IPS DF 19.7 (cell line): ENCODE measurements around the gene SLC45A3.

ENCODE experiments used
- DNase-seq: peaks from one replicate; pipeline ENCODE4 v3.0.0-alpha.2; 2013; ENCODE audit warnings: low read depth, low spot score

The SLC45A3 gene

GRCh38 chr1:205700865-205701401 lies 20.6 kb upstream of the SLC45A3 start:
- no peak for DNase-seq

DNA sequence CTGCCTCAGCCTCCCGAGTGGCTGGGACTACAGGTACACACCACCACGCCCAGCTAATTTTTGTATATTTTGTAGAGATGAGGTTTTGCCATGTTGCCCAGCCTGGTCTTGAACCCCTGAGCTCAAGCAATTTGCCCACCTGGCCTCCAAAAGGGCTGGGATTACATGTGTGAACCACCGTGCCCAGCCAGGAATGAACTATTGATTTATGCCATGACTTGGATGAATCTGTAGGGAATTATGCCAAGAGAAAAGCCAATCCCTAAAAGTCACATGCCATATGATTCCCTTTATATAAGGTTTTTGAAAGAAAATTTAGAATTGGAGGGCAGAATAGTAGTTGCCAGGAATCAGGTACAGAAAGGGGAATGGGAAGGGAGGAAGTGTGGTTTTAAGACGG lies 19.1 kb upstream of the SLC45A3 start:
- no peak for DNase-seq

DNA sequence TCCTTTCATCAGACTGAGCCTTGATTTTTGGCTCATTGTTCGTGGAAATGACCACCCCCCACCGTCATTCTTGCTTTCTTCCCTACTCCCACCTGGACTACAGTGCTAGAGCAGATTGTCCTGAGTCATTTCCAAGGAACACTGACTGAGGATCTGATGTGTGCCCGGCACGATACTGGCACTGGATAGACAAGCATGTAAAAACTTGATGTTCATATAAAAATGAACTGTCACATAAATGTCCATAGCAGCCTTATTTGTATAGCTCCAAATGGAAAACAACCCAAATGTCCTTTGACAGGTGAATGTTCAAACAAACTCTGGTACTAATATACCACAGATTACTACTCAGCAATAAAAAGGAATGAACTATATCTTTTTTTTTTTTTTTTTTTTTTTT lies 18.6 kb upstream of the SLC45A3 start:
- no peak for DNase-seq

- DNase-seq = no peak
Observed at GRCh38 chr1:205693421-205693991, 13.2 kb upstream of the SLC45A3 start.

- DNase-seq = no peak
Observed at GRCh38 chr1:205692423-205692822, 12.1 kb upstream of the SLC45A3 start.

DNA sequence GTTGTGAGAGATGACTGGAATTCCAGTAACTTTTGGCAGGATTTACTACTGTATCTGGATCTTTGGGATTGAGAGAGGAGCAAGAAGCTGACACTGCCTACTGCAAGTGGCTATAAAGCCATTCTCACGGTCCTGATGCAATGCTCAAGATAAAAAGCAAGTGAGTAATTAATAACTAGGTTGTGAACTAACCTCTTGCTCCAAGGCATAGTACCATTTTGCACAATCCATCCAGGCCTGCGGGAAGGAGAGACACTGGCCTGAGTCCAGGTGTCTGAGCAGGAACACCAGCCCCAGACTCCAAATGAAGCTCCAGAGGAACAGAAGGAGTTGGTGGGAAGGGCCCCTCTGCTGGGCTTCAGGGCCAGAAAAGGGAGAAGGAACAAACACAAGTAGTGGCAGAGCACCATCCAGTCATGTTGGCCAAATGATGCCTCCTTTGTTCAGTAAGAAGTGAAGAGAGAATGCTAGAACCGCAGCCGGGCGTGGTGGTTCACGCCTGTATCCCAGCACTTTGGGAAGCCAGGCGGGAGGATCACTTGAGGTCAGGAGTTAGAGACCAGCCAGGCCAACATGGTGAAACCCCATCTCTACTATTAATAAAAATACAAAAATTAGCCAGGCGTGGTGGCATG lies 9.9 kb upstream of the SLC45A3 start:
- DNase-seq = no peak

- no peak for DNase-seq
Observed at GRCh38 chr1:205689479-205689878, 9.2 kb upstream of the SLC45A3 start.

DNA sequence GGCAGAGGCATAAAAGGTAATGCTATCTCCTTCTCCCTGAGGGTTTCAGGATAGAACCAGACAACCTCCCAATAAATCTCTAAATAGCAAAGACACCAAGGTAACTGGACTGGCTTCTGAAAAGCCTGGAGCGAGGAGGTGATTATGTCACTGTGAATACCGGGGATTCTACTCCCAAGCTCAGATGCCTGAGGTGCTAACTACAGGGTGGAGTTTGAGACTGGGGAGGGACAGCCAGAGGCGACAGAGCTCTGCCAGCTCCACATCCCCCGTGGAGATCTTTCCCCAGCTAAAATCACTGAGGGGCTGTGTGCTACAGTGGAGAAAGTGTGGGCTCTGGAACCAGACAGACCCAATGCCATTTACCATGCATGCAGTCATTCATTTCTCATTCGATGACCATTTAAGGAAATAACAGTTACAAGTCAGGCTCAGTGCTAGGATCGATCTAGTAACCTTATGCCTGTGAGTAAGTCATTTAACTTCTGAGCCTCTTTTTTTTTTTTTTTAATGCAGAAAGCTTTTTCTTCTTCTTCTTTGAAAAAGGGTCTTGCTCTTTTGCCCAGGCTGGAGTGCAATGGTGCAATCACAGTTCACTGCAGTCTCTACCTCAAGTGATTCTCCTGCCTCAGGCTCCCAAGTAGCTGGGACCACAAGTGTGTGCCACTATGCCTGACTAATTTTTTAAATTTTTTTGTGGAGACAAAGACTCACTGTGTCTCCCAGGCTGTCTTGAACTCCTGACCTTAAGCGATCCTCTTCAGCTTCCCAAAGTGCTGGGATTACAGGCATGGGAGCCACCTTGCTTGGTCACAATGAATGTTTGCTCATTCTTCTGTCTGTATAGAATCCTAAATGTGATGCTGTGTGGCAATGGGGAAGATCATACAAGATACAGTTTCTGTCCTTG lies 8.1 kb upstream of the SLC45A3 start:
- no peak for DNase-seq

DNA sequence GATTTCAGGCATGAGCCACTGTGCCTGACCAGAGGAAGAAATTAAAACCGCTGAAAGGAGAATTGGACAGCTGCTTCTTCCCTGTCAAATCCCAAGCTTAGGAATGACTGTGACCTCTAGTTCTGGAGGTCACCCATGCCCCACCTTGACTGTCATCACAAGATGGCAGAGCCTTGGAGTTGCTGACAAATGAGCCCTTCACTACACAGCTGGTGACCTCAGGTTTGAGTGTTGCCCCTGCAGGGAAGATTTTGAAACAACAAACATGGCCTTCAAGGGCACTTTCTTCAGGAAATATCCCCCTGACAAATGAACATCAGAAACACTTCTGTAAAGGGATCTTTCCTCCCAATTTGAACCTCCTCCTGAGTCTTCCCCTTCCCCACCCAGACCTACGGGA lies 6.9 kb upstream of the SLC45A3 start:
- DNase-seq = no peak

GRCh38 chr1:205681364-205681763 lies 1.1 kb upstream of the SLC45A3 start:
- DNase-seq = no peak

GRCh38 chr1:205678286-205679111 lies 1.8 kb downstream of the SLC45A3 start:
- no peak for DNase-seq

DNA sequence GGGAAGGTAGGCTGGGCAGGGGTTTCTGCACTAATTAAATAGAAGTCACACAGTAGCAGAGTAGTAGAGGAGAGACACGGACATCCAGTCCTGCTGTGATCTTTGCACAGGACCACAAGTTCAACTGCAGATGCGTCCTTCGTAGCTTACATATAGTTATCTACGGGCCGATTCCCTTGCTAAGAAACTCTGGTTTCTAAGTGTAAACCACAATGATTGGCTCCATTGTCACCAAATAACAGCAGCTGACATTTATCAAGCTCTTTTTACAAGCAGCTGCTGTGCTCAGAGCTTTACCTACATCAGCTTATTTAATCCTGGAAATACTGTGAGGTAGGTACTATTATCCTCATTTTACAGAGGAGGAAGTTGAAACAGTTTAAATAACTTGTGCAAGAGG lies 3.1 kb downstream of the SLC45A3 start:
- no peak for DNase-seq

DNA sequence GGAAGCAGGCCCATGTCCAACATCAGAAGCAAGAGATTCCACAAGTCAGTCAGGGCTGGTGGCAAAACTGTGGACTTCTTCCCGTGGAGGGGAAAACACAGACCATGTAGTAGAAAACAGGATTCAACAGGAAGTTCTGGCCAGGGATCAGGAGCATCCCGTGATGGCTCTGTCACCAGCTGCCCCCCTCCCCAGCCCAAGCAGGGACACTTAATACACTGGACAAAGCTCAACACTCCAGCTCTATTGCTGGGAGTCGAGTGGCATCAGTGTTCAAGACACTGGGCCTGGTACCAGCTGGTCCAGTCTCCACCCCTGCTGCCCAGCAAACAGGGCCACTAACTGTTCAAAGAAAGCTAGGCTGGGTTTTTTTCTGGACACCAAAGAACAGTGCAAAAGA lies 3.7 kb downstream of the SLC45A3 start:
- DNase-seq = no peak

DNA sequence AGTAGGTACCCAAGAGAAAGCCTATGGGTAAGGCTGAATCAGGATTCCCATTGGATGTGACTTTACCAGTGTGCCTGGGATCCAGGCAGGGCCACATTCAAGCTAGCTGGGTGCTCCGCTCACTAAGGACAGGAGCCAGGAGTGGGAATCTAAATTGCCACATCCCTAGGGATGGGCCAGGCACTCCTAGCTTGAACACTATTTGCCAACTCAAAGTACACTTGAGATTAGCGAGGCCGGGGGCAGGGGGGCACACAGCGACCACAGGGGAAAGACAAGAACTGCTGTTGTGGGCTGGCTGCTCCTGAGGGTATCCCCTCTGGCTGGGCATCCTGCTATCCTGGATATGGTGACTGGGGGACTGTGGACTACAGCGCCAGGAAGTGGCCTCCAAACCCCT lies 4.3 kb downstream of the SLC45A3 start:
- DNase-seq = no peak

- no peak for DNase-seq
Observed at GRCh38 chr1:205675247-205675646, 5.1 kb downstream of the SLC45A3 start.

DNA sequence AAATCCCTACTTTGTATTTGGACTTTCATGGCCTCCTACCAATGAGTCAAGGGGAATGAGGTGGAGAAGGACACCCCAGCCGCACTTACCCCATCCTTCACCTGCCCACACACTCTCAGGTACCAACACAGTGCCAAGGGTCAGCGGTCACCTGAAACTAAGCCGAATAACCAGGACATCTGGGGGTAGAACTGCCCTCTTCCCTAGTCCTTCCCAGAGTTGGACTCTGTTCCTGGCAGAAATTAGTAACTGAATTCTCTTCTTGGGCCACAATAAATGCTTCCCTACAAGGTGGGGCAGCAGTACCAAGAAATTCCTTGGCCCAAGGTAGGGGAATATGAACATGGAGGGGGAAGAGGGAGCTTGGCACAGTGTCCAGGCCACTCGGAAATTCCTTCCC lies 7.3 kb downstream of the SLC45A3 start:
- no peak for DNase-seq

GRCh38 chr1:205672395-205672889 lies 7.9 kb downstream of the SLC45A3 start:
- DNase-seq = no peak

DNA sequence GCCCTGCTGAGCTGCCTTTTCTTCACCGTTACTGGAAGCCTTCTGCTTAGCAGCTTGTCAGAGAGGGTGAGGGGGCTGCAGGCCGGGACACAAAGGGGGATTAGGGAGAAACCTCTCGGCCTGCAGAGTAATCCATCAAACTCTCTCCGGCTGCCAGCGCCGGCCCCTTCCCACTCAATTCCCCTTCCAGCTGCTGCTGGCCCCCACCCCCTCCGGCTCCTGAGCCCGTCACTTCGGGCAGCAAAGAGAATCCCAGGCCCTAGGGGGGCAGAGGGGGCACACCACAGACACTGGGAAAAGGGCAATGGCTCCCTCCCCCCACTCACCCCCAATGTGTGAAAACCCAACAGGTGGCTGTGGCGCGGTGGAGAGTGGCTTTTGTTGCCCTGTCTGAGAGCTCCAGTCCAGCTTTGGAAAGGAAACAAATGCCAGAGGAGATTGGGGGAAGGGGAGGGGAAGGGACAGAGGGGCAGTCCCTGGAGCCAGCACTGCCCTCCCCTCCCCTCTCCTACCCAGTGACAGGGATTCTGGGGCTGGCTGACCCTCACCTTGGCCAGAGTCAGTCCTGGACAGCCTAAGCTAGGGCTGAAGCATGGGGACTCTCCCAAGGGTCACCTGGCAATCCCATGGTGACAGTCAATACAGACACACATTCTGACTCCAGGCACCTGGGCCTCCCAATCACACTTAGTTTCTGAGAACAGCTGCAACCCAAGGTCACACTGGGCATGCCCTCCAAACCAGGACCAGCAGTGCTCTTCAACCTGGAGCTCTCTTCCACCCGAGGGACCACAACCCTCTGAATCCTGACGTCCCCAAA lies 9.5 kb downstream of the SLC45A3 start:
- no peak for DNase-seq

DNA sequence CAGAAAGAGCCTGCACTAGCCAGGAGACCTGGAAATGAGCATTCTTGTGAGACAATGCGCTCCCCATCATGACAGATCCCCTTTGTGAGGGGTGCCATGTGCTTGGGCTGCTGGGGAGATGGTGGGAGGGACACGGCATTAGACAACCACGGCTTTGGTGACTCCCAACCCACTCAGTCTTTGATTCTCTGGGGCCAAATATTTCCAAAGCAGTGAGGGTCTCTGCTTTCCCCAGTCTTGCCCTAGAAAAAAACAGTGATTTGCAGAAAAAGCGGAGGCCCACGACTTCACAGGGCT lies 10.2 kb downstream of the SLC45A3 start:
- no peak for DNase-seq

DNA sequence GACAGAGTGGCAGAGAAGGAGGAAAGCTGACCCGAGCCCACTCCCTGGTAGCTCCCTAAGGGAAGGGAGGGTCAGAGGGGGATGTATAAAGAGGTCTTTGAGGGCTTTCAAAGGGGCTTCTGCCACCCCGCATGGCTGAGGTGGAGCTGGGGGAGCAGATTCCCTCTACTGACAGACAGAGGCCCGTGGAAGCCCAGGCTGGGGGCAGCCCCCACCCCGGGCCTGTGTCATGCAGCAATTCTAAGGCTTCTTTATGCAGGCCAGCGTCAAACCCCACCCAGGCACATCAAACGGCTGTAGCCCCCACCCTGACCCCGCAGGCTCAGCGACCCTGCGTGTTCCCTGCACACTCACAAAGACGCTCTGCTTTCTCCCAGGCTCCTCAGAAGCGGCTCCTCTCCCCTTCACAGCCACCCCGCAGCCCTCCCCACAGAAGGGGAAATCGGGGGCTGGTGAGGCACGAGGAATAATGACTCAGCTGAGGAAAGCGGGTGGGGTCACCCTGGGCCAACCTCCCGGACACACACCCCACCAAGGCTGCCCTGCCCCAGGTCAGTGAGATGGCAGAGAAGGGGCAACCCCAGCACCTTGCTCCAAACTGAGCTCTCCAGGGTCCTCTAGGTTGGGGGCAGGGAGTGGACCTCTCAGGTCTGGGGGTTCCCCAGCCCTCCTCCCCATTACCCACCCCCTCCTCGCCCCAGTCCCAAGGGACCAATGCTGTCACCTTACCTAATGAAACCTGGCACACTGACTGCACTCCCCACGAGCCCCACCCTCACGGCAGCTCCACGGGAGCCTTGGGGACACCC lies 10.8 kb downstream of the SLC45A3 start:
- DNase-seq = no peak
